Hepatocyte (in vitro differentiated cells): ENCODE data around the gene KRTAP12-4.

Experiments
- EZH2 ChIP-seq: fragments of 200-600 bp; sonication (generic); IDR thresholded peaks from 2 replicates; pipeline ENCODE4 v1.6.1; 2016; ENCODE audit warnings: antibody characterized with exemption, mild to moderate bottlenecking, borderline replicate concordance
- EZH2phosphoT487 ChIP-seq: fragments of 200-600 bp; sonication (generic); IDR thresholded peaks from one replicate; pipeline ENCODE4 v1.6.1; 2018; ENCODE audit warnings: antibody characterized with exemption, mild to moderate bottlenecking, low read depth, moderate library complexity; ENCODE audit not compliant: unreplicated experiment, severe bottlenecking
- TF ChIP-seq, protein P1 (sequence below): fragments of 200-600 bp; sonication (generic); IDR thresholded peaks from 2 replicates; pipeline ENCODE4 v1.5.1; 2016; ENCODE audit warnings: antibody characterized with exemption, mild to moderate bottlenecking; ENCODE audit not compliant: poor library complexity

DNA sequence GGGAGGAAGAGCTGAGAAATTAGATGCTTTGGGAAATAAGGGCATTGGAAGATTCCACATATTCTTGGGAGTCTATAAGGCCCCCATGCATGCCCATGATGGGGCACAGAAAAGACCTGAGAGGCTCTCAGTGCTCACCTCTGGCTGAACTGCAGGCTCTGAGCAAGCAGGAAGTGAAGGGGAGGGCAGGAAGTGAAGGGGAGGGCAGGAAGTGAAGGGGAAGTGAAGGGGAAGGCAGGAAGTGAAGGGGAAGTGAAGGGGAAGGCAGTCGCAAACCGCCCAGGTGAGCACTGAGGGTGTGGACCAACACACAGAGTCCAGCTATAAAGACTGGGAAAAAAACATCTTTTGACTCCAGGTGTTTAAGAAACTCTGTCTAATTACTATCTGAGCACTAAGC is 24.0 kb downstream of the KRTAP12-4 start:
- TF ChIP-seq, protein P1, sequence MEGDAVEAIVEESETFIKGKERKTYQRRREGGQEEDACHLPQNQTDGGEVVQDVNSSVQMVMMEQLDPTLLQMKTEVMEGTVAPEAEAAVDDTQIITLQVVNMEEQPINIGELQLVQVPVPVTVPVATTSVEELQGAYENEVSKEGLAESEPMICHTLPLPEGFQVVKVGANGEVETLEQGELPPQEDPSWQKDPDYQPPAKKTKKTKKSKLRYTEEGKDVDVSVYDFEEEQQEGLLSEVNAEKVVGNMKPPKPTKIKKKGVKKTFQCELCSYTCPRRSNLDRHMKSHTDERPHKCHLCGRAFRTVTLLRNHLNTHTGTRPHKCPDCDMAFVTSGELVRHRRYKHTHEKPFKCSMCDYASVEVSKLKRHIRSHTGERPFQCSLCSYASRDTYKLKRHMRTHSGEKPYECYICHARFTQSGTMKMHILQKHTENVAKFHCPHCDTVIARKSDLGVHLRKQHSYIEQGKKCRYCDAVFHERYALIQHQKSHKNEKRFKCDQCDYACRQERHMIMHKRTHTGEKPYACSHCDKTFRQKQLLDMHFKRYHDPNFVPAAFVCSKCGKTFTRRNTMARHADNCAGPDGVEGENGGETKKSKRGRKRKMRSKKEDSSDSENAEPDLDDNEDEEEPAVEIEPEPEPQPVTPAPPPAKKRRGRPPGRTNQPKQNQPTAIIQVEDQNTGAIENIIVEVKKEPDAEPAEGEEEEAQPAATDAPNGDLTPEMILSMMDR: no peak
- TF ChIP-seq EZH2 (no peak), EZH2phosphoT487 (no peak)
